ENCODE results near the gene TRPC6.

The TRPC6 gene

GRCh38 chr11:101445761-101446160 is 138.0 kb downstream of the TRPC6 start:
- Histone ChIP-seq H3K27me3 (ENCODE audit: insufficient read depth, low read length) (no peaks in the 10 kb centered on the region), H2AFZ (ENCODE audit: low read length) (no peak overlapping the region), H3K4me2 (ENCODE audit: low read length) (no peak overlapping the region), H3K4me3 (ENCODE audit: low read depth, low read length, poor library complexity, severe bottlenecking) (no peak overlapping the region), H3F3A (ENCODE audit: insufficient read depth, low read length) (no peaks in the 10 kb centered on the region), H3K9me2 (ENCODE audit: low read depth, low read length) (no peaks in the 10 kb centered on the region), H3K9me3 (ENCODE audit: low read length) (no peaks in the 10 kb centered on the region), H4K20me1 (ENCODE audit: insufficient read depth, low read length) (no peaks in the 10 kb centered on the region), H3K9ac (ENCODE audit: low read length) (no peak overlapping the region), H3K27ac (ENCODE audit: low read depth, low read length, poor library complexity, severe bottlenecking) (no peak overlapping the region), H3K4me1 (ENCODE audit: insufficient read depth, low read length, severe bottlenecking) (no peaks in the 10 kb centered on the region), H3K79me2 (ENCODE audit: insufficient read depth, low read length) (no peaks in the 10 kb centered on the region), H3K36me3 (ENCODE audit: insufficient read depth, low read length) (no peaks in the 10 kb centered on the region)
- TF ChIP-seq CTCF (IDR thresholded peaks at IDR 0.05; ENCODE audit: low read length) = no peak
- TF ChIP-seq EZH2 (IDR thresholded peaks at IDR 0.05; ENCODE audit: borderline replicate concordance, low read length) = no peak

DNA sequence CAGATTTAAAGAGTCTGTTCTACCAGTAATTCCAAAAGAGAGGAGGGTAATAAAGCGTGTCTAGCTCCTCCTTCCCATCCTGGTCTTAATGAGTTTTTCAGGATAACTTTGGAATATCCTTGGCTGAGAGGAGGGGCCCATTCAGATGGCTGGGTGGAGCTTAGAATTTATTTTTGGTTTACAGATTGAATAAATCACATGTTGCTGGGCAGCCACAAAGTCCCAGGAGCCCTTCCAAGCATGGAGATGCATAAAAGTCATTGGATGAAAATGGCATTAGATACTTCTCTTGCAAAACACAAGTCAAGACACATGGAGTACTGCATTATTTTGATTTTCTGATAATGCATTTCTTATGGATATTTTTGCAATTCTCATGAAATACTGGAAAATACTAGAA is 139.0 kb downstream of the TRPC6 start:
- TF ChIP-seq CTCF (IDR thresholded peaks at IDR 0.05; ENCODE audit: low read length) (no peak), EZH2 (IDR thresholded peaks at IDR 0.05; ENCODE audit: borderline replicate concordance, low read length) (no peak)
- no peak overlapping the region for H3K9ac ChIP-seq (ENCODE audit: low read length)
- H3F3A ChIP-seq (ENCODE audit: insufficient read depth, low read length) = no peaks in the 10 kb centered on the region
- H3K27me3 ChIP-seq (ENCODE audit: insufficient read depth, low read length) = no peaks in the 10 kb centered on the region
- no peaks in the 10 kb centered on the region for H3K36me3 ChIP-seq (ENCODE audit: insufficient read depth, low read length)
- H3K27ac ChIP-seq (ENCODE audit: low read depth, low read length, poor library complexity, severe bottlenecking) = no peak overlapping the region
- H4K20me1 ChIP-seq (ENCODE audit: insufficient read depth, low read length) = no peaks in the 10 kb centered on the region
- H3K4me3 ChIP-seq (ENCODE audit: low read depth, low read length, poor library complexity, severe bottlenecking) = no peak overlapping the region
- no peak overlapping the region for H2AFZ ChIP-seq (ENCODE audit: low read length)
- H3K79me2 ChIP-seq (ENCODE audit: insufficient read depth, low read length) = no peaks in the 10 kb centered on the region
- H3K9me3 ChIP-seq (ENCODE audit: low read length) = no peaks in the 10 kb centered on the region
- H3K4me2 ChIP-seq (ENCODE audit: low read length) = no peak overlapping the region
- H3K4me1 ChIP-seq (ENCODE audit: insufficient read depth, low read length, severe bottlenecking) = no peaks in the 10 kb centered on the region
- no peaks in the 10 kb centered on the region for H3K9me2 ChIP-seq (ENCODE audit: low read depth, low read length)

- Histone ChIP-seq H3K4me3 (ENCODE audit: low read depth, low read length, poor library complexity, severe bottlenecking) (no peak overlapping the region), H3K27ac (ENCODE audit: low read depth, low read length, poor library complexity, severe bottlenecking) (no peak overlapping the region), H3K79me2 (ENCODE audit: insufficient read depth, low read length) (no peaks in the 10 kb centered on the region), H2AFZ (ENCODE audit: low read length) (no peak overlapping the region), H3K4me2 (ENCODE audit: low read length) (no peak overlapping the region), H3K9ac (ENCODE audit: low read length) (no peak overlapping the region), H3K9me3 (ENCODE audit: low read length) (no peaks in the 10 kb centered on the region), H4K20me1 (ENCODE audit: insufficient read depth, low read length) (no peaks in the 10 kb centered on the region), H3K9me2 (ENCODE audit: low read depth, low read length) (no peaks in the 10 kb centered on the region), H3K36me3 (ENCODE audit: insufficient read depth, low read length) (no peaks in the 10 kb centered on the region), H3K27me3 (ENCODE audit: insufficient read depth, low read length) (no peaks in the 10 kb centered on the region), H3F3A (ENCODE audit: insufficient read depth, low read length) (no peaks in the 10 kb centered on the region), H3K4me1 (ENCODE audit: insufficient read depth, low read length, severe bottlenecking) (no peaks in the 10 kb centered on the region)
- TF ChIP-seq EZH2 (IDR thresholded peaks at IDR 0.05; ENCODE audit: borderline replicate concordance, low read length) (no peak), CTCF (IDR thresholded peaks at IDR 0.05; ENCODE audit: low read length) (no peak)
These were observed 139.6 kb downstream of the TRPC6 start for GRCh38 chr11:101444164-101444563.

All from OCI-LY1 (cell line).